Jurkat, Clone E6-1 (cell line): ENCODE data around the gene FAM184A. TPM values are rescaled to one million over a fixed set of nuclear protein-coding genes. Genes with fewer than 3 reads are reported as not detected.
"Not testable (repeated sequence)": the region's sequence is repeated elsewhere in the genome, so short reads cannot be mapped to it uniquely, and the experiment has no call there.

ENCODE experiments used
- DNase-seq: peaks from one replicate; pipeline ENCODE4 v3.0.0-alpha.2; 2011; ENCODE audit warnings: low read depth, low spot score
- H3K4me3 ChIP-seq: 2 replicates; pipeline ENCODE4 v1.5.1; 2011; ENCODE audit warnings: mild to moderate bottlenecking, low read length, control low read depth, moderate library complexity
- polyA plus RNA-seq: library from polyadenylated mRNA; unstranded; fragments of >200 nt; gene quantifications from one replicate; pipeline ENCODE4 v1.2.1, GENCODE V29; 2012; ENCODE audit warnings: missing spikeins; ENCODE audit not compliant: insufficient read length, insufficient read depth

Gene FAM184A
- polyA plus RNA-seq: 15.4 TPM

- peak within 1 kb of the TSS; percentile 57 for H3K4me3 ChIP-seq
- peak; percentile 52 for DNase-seq
Observed at GRCh38 chr6:119078376-119079282, at the start of gene FAM184A. TSS of gene FAM184A (minus strand) at chr6:119078664. CDS start at chr6:119078299, 365 bp downstream.

GRCh38 chr6:119127627-119128026, 49.2 kb upstream of the FAM184A start:
- no peak for DNase-seq

GRCh38 chr6:119126826-119127225, 48.4 kb upstream of the FAM184A start:
- no peak overlapping the region for H3K4me3 ChIP-seq
- no peak for DNase-seq

More at GRCh38 chr6:119127627-119128026, 49.2 kb upstream of the FAM184A start:
- no peak overlapping the region for H3K4me3 ChIP-seq

- H3K4me3 ChIP-seq: no peak overlapping the region
- DNase-seq: no peak
Observed at GRCh38 chr6:119126140-119126539, 47.7 kb upstream of the FAM184A start.

GRCh38 chr6:119125576-119125975, 47.1 kb upstream of the FAM184A start:
- no peak for DNase-seq
- H3K4me3 ChIP-seq: no peak overlapping the region

GRCh38 chr6:119124079-119124824, 45.8 kb upstream of the FAM184A start:
- DNase-seq: no peak
- no peak overlapping the region for H3K4me3 ChIP-seq

GRCh38 chr6:119122336-119122735, 43.9 kb upstream of the FAM184A start:
- DNase-seq: no peak
- H3K4me3 ChIP-seq: no peak overlapping the region

- H3K4me3 ChIP-seq: no peak overlapping the region
- no peak for DNase-seq
Observed at GRCh38 chr6:119121367-119121766, 42.9 kb upstream of the FAM184A start.

GRCh38 chr6:119119989-119120388, 41.5 kb upstream of the FAM184A start:
- no peak for DNase-seq
- H3K4me3 ChIP-seq: no peak overlapping the region

- not testable (repeated sequence) for H3K4me3 ChIP-seq, DNase-seq
Observed at GRCh38 chr6:119119062-119119461, 40.6 kb upstream of the FAM184A start.

GRCh38 chr6:119116712-119117281, 38.3 kb upstream of the FAM184A start:
- no peak overlapping the region for H3K4me3 ChIP-seq
- no peak for DNase-seq

GRCh38 chr6:119113961-119114360, 35.5 kb upstream of the FAM184A start:
- no peak overlapping the region for H3K4me3 ChIP-seq
- DNase-seq: no peak

GRCh38 chr6:119112812-119113530, 34.5 kb upstream of the FAM184A start:
- no peak for DNase-seq

GRCh38 chr6:119110601-119111548, 32.4 kb upstream of the FAM184A start:
- DNase-seq: peak; percentile 56
- H3K4me3 ChIP-seq: no peak overlapping the region

More at GRCh38 chr6:119112812-119113530, 34.5 kb upstream of the FAM184A start:
- H3K4me3 ChIP-seq: no peak overlapping the region

GRCh38 chr6:119109654-119110325, 31.3 kb upstream of the FAM184A start:
- no peak overlapping the region for H3K4me3 ChIP-seq
- no peak for DNase-seq

GRCh38 chr6:119108076-119108475, 29.6 kb upstream of the FAM184A start:
- no peak for DNase-seq
- no peak overlapping the region for H3K4me3 ChIP-seq

- DNase-seq: no peak
- H3K4me3 ChIP-seq: no peak overlapping the region
Observed at GRCh38 chr6:119105282-119105681, 26.8 kb upstream of the FAM184A start.
